Adrenal gland (tissue), 5 donors: ENCODE measurements around the gene ENTPD8.
A peak's percentile ranks its signal among the peaks of the same experiment; 100 is the strongest.

ENCODE experiments used
- CTCF ChIP-seq, 6 experiments: fragments of 450-650 bp in 4 of 6; fragments of 200-600 bp in 2 of 6; sonication (generic) in 1 of 6; IDR thresholded peaks; 1 replicate in 5 of 6; 2 replicates in 1 of 6; pipeline versions ENCODE4 v1.5.1 to v1.8.0; 2016 to 2021; ENCODE audit warnings: antibody characterized with exemption in 6 of 6, mild to moderate bottlenecking in 2 of 6, moderate library complexity in 1 of 6
- POLR2A ChIP-seq, 2 donors: fragments of 450-650 bp; IDR thresholded peaks; one replicate each; pipeline ENCODE4 v1.6.1; 2017; ENCODE audit warnings: antibody characterized with exemption in 2 of 2, mild to moderate bottlenecking in 2 of 2, moderate library complexity in 1 of 2
- donor health status: DM: no; HTN: no; CAD: no.

DNA sequence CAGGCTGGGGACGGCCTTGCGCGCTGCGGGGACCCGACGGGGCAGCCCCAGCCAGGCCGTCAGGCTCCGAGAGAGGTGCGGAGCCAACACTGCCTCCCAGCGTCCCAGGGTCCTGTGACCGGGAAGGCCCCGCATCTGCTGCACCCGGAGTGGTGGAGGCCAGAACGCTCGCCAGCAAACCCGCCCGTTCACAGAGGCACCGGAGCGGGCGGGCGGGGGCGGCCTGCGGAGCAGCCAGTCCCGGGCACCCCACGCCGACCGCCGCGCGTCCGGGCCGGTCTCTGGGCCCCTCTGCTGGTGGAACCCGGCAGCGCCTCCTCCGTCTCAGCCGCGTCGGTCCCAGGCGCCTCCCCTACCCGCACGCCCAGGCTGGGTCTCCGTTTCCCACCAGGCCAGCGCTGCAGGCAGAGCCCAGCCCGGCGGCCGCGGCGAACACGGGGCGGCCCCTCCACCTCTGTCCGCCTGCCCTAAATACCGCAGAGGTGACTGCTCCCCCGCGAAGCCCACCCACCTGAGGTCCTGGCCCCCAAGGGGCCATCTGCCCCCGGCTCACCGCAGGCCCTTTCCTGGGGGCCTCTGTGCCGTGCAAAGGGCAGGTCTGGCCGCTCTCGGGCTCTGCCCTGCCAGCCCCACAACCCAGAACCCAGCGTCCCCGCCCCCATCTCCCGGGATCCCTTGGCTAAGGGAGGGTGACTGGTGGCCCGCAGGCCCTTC lies 34.1 kb downstream of the ENTPD8 start:
- no peak for TF ChIP-seq POLR2A (IDR thresholded peaks at IDR 0.05)
- TF ChIP-seq CTCF (IDR thresholded peaks at IDR 0.05) = peak; percentile 44 to 94 (median 70)
